Measurements from ENCODE around the gene ANKRD52.

The ANKRD52 gene

DNA sequence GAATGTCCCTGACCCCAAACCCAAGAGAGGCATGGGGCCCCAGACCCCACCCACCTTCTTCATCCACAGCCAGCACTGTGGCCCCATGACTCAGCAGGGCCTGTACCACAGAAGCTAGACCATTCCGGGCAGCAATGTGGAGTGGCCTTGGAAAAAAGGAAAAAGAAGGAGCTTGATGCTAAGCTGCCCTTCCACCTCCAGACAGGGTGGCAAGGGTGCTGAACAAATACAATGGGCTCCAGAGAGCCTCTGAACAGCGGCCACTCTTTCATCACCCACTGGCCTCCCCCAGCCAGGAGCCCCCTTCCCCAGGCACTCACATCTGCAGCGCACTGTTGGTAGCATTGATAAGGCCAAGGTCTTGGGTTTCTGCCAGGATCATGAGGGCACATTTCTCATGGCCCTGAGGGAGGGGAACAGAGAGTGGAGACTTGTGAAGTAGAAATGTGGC is 14.4 kb downstream of the ANKRD52 start:
- DNase-seq (ENCODE audit: low spot score): no peak
- TF ChIP-seq, protein P1, sequence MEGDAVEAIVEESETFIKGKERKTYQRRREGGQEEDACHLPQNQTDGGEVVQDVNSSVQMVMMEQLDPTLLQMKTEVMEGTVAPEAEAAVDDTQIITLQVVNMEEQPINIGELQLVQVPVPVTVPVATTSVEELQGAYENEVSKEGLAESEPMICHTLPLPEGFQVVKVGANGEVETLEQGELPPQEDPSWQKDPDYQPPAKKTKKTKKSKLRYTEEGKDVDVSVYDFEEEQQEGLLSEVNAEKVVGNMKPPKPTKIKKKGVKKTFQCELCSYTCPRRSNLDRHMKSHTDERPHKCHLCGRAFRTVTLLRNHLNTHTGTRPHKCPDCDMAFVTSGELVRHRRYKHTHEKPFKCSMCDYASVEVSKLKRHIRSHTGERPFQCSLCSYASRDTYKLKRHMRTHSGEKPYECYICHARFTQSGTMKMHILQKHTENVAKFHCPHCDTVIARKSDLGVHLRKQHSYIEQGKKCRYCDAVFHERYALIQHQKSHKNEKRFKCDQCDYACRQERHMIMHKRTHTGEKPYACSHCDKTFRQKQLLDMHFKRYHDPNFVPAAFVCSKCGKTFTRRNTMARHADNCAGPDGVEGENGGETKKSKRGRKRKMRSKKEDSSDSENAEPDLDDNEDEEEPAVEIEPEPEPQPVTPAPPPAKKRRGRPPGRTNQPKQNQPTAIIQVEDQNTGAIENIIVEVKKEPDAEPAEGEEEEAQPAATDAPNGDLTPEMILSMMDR (IDR thresholded peaks at IDR 0.05; ENCODE audit: borderline replicate concordance, control extremely low read depth, extremely low read depth, insufficient read depth, missing control alignments): no peak

DNA sequence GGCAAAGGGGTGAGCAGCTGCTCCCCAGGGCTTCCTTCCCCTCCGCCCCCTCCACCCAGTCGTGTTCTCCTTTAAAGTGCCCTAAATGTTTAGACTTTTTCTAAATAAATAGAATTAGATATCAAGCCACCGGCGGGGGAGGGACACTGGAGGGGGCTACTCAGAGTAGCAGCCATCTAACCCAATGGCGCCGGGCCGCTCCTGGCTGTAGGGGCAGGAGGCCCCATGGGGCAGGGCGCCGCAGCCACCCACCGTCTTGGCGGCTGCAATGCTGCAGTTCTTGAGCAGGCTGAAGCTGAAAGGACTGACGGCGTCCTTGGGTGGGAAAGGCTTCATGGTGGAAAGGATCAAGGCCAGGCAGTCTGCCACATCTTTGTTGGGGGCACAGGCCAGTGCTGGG is 15.2 kb downstream of the ANKRD52 start:
- TF ChIP-seq, protein P1 (IDR thresholded peaks at IDR 0.05; ENCODE audit: borderline replicate concordance, control extremely low read depth, extremely low read depth, insufficient read depth, missing control alignments): no peak
- in situ Hi-C loops (cut with MboI; ENCODE audit: low sequenced_read_pairs, unreplicated experiment): no loop called here
- DNase-seq (ENCODE audit: low spot score): no peak

More for the DNA sequence above, 14.4 kb downstream of the ANKRD52 start:
- in situ Hi-C loops (cut with MboI; ENCODE audit: low sequenced_read_pairs, unreplicated experiment): no loop called here

DNA sequence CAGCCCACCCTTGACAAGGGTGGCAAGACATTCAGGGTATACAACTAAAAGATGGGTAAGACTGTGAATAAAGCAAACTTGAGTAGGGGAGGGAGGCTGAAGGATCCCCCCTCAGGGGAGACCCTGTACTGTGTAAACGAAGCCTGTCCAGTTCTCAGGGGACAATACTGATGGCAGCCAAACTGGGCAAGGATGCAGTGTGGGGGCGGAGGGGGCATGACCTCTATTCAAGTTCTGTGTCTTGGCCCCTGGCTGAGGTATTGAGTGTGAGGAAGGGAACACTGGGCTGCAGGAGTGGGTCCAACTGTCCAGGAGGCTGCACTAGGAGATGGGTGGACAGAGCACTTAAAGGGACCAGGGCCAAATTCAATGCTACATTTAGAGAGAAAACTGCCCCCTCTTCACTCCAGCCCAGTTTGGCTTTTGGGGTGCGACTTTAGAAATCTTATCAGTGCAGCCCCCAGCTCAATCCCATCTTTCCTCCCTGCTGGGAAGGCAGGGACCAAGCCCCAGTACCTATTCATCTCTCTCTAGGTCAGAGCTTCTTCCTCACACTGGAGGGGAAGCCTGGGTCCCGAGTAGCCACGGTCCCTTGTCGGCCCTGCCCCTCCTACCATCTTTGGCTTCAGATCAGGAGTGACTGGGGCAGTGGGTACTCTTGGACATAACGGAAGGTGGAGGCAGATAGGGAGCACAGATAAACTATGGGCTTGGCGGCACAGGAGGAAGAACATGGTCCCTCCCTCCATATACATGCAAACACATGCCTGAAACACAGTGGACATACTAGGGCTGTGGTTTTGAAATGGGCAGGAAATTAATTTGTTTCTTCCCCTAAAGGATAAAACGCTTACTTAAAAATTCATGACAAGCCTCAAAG is 16.5 kb downstream of the ANKRD52 start:
- in situ Hi-C loops (cut with MboI; ENCODE audit: low sequenced_read_pairs, unreplicated experiment): no loop called here
- no peak for DNase-seq (ENCODE audit: low spot score)

DNA sequence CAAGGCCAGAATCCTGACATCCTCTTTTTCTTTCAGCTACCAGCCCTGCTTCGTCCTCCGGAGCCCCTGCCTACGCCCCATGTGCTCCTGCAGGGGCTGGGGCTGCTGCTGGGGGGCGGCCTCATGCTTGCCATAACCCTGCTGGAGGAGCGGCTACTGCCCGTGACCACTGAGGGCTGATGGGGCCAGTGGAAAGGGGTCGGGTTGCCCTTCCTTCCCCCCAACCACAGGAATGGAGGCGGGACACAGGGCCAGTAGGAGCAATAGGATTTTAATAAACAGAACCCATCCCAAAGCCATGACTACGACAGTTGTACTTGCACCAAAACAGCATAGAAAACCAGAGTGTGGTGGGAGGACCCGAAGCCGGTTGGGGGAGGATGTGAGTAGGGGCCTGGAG is 20.6 kb downstream of the ANKRD52 start:
- TF ChIP-seq, protein P1 (IDR thresholded peaks at IDR 0.05; ENCODE audit: borderline replicate concordance, control extremely low read depth, extremely low read depth, insufficient read depth, missing control alignments): no peak
- DNase-seq (ENCODE audit: low spot score): no peak
- in situ Hi-C loops (cut with MboI; ENCODE audit: low sequenced_read_pairs, unreplicated experiment): no loop called here

More for the DNA sequence above, 16.5 kb downstream of the ANKRD52 start:
- TF ChIP-seq, protein P1 (IDR thresholded peaks at IDR 0.05; ENCODE audit: borderline replicate concordance, control extremely low read depth, extremely low read depth, insufficient read depth, missing control alignments): no peak

DNA sequence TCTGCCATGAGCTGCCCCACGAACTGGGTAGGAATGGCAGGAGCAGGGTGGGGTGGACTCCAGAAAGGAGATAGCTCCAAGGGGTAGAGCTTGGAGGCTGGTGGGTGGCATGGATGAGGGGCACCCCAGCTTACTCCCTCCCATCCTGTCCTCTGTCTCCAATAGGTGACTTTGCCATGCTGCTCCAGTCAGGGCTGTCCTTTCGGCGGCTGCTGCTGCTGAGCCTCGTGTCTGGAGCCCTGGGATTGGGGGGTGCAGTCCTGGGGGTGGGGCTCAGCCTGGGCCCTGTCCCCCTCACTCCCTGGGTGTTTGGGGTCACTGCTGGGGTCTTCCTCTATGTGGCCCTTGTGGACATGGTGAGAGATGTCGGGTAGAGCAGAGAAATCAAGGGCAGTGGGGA is 21.2 kb downstream of the ANKRD52 start:
- TF ChIP-seq, protein P1 (IDR thresholded peaks at IDR 0.05; ENCODE audit: borderline replicate concordance, control extremely low read depth, extremely low read depth, insufficient read depth, missing control alignments): no peak
- in situ Hi-C loops (cut with MboI; ENCODE audit: low sequenced_read_pairs, unreplicated experiment): no loop called here
- DNase-seq (ENCODE audit: low spot score): no peak

DNA sequence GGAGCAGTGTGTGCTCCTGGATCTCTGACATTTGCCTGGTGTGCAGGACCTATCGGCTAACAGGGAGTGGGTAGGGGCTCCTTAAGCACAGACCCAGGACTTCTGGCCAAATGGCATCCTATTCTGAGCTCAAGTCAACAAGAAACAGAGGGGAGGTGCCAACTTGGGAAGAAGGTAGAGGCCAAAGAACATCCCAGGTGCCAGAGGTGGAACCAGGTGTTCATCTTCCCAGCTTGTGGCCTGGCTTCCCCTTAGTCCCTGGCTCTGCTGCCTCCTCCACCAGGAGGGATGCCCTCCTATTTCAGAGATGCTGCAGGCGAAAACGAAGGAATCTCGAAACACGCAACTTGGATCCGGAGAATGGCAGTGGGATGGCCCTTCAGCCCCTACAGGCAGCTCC is 22.1 kb downstream of the ANKRD52 start:
- in situ Hi-C loops (cut with MboI; ENCODE audit: low sequenced_read_pairs, unreplicated experiment): no loop called here
- no peak for DNase-seq (ENCODE audit: low spot score)
- TF ChIP-seq, protein P1 (IDR thresholded peaks at IDR 0.05; ENCODE audit: borderline replicate concordance, control extremely low read depth, extremely low read depth, insufficient read depth, missing control alignments): no peak
